ENCODE results near the gene MED7. TPM values are rescaled to one million over a fixed set of nuclear protein-coding genes. Genes with fewer than 3 reads are reported as not detected.

The MED7 gene
- total and polyA plus RNA-seq, 9 of the 15 experiments (the other 6 are each of a cell fraction or from before 2014, with no cell fraction given): 4.5 to 38.7 (median 12.2) TPM

DNA sequence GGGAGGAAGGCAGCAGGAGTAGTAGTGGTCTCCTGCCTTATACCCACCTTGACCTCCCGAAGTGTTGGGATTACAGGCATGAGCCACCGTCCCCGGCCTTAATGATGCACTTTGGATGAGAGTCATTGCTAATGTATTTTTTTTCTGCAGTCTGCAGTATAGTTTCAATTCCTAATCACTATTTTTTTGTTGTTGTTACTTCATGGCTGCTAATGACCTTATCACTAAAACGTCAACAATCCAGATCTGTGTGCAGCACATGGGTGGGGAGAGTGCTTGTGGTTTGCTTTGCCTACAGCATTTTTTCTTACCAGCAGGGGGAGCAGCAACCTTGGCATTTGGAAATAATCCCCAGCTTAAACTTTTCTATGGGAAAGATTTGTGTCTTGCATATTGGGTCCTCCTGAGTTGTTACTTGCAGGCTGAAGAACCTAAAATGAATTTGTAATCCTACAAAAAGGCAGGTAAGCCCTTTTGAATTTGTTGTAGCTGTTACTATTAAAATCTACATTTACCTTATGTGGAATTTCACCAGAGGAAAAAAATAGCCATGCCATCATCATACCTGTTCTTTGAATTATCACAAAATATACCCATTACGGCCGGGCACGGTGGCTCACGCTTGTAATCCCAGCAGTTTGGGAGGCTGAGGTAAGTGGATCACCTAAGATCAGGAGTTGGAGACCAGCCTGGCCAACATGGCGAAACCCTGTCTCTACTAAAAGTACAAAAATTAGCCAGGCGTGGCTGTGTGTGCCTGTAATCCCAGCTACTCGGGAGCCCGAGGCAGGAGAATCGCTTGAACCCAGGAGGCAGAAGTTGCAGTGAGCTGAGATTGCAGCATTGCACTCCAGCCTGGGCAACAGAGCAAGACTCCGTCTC is 6.3 kb upstream of the MED7 start (continued):
- TF ChIP-seq, protein P1, sequence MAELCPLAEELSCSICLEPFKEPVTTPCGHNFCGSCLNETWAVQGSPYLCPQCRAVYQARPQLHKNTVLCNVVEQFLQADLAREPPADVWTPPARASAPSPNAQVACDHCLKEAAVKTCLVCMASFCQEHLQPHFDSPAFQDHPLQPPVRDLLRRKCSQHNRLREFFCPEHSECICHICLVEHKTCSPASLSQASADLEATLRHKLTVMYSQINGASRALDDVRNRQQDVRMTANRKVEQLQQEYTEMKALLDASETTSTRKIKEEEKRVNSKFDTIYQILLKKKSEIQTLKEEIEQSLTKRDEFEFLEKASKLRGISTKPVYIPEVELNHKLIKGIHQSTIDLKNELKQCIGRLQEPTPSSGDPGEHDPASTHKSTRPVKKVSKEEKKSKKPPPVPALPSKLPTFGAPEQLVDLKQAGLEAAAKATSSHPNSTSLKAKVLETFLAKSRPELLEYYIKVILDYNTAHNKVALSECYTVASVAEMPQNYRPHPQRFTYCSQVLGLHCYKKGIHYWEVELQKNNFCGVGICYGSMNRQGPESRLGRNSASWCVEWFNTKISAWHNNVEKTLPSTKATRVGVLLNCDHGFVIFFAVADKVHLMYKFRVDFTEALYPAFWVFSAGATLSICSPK (IDR thresholded peaks at IDR 0.05; ENCODE audit: borderline replicate concordance): no peak
- TF ChIP-seq, protein P2, sequence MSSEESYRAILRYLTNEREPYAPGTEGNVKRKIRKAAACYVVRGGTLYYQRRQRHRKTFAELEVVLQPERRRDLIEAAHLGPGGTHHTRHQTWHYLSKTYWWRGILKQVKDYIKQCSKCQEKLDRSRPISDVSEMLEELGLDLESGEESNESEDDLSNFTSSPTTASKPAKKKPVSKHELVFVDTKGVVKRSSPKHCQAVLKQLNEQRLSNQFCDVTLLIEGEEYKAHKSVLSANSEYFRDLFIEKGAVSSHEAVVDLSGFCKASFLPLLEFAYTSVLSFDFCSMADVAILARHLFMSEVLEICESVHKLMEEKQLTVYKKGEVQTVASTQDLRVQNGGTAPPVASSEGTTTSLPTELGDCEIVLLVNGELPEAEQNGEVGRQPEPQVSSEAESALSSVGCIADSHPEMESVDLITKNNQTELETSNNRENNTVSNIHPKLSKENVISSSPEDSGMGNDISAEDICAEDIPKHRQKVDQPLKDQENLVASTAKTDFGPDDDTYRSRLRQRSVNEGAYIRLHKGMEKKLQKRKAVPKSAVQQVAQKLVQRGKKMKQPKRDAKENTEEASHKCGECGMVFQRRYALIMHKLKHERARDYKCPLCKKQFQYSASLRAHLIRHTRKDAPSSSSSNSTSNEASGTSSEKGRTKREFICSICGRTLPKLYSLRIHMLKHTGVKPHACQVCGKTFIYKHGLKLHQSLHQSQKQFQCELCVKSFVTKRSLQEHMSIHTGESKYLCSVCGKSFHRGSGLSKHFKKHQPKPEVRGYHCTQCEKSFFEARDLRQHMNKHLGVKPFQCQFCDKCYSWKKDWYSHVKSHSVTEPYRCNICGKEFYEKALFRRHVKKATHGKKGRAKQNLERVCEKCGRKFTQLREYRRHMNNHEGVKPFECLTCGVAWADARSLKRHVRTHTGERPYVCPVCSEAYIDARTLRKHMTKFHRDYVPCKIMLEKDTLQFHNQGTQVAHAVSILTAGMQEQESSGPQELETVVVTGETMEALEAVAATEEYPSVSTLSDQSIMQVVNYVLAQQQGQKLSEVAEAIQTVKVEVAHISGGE (CRISPR knock-in tag; IDR thresholded peaks at IDR 0.05): no peak
- TF ChIP-seq FOXK1 (CRISPR knock-in tag; IDR thresholded peaks at IDR 0.05; ENCODE audit: borderline replicate concordance) (no peak), SMARCA4 (IDR thresholded peaks at IDR 0.05) (no peak), UBTF (IDR thresholded peaks at IDR 0.05; ENCODE audit: borderline replicate concordance in 1 of 2, low read depth in 2 of 2, low read length in 2 of 2) (no peak), DPF2 (IDR thresholded peaks at IDR 0.05) (peak; percentile 44; the same call in 1 of the 2 replicates), RNF2 (IDR thresholded peaks at IDR 0.05) (no peak), FUS (optimal IDR thresholded peaks at IDR 0.05; ENCODE audit: low read depth, low read length) (no peak), TEAD4 (IDR thresholded peaks at IDR 0.05; ENCODE audit: low read length) (peak; percentile 68), TEAD4 (CRISPR knock-in tag; IDR thresholded peaks at IDR 0.05; ENCODE audit: borderline replicate concordance) (no peak), PATZ1 (CRISPR knock-in tag; IDR thresholded peaks at IDR 0.05; ENCODE audit: borderline replicate concordance) (no peak), ZNF445 (CRISPR knock-in tag; IDR thresholded peaks at IDR 0.05; ENCODE audit: low read depth) (no peak), GABPB2 (CRISPR knock-in tag; conservative IDR thresholded peaks at IDR 0.05) (no peak), MCM5 (IDR thresholded peaks at IDR 0.05; ENCODE audit: low read depth) (no peak)
- TF ChIP-seq, protein P3, sequence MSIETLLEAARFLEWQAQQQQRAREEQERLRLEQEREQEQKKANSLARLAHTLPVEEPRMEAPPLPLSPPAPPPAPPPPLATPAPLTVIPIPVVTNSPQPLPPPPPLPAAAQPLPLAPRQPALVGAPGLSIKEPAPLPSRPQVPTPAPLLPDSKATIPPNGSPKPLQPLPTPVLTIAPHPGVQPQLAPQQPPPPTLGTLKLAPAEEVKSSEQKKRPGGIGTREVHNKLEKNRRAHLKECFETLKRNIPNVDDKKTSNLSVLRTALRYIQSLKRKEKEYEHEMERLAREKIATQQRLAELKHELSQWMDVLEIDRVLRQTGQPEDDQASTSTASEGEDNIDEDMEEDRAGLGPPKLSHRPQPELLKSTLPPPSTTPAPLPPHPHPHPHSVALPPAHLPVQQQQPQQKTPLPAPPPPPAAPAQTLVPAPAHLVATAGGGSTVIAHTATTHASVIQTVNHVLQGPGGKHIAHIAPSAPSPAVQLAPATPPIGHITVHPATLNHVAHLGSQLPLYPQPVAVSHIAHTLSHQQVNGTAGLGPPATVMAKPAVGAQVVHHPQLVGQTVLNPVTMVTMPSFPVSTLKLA (conservative IDR thresholded peaks at IDR 0.05): peak; percentile 41 to 49; a peak in 1 of 4 replicates
